ENCODE measurements around the gene PER1.

PER1 gene

DNA sequence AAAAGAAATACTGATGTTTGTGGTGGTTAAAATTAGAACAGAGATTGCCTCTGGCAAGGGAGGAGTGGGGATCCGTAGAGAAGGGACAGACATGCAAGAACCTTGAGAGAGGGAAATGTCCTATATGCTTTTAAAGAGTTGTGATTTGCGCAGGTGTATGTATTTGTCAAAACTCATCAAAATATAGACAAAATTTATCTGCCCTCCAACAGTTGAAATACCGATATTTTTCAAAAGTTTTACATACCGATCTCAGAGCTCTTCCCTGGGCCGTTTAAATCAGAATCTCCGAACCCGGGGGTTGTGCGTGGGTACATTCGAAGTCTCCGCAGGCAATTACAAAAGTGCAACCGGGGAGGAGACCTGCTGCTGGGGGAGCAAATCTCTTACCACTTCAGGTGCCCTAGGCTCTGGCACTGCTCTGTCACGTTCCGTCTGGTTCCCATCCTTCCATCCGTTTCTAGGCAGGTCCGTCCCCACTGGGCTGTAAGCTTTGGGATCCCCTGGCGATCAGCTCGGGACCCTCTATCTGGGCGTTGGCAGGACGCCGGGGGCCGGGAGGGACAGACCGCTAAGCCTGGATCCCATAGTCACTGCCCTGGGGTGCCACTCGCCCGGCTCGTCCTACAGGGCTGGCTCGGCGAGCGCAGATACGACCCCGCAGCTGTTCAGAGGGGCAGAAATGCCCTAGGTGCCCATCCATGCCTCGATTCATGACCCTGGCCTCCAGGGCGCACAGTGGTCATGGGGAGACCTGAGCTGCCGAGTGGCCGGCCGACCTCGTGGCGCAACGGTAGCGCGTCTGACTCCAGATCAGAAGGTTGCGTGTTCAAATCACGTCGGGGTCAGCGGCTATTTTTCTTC, 33.6 kb upstream of the PER1 start:
- POLR2A ChIA-PET = interaction anchor here (0.7 to 3.7 kb wide), 6 partner anchors 9 to 61 kb away, joined by 3 to 29 read pairs (median 5); partner anchors contain the start of genes HES7 and TMEM107
- peak overlapping the region; percentile 85 for H3K4me3 ChIP-seq (ENCODE audit: low read depth, low read length)
- TF ChIP-seq, protein P1, sequence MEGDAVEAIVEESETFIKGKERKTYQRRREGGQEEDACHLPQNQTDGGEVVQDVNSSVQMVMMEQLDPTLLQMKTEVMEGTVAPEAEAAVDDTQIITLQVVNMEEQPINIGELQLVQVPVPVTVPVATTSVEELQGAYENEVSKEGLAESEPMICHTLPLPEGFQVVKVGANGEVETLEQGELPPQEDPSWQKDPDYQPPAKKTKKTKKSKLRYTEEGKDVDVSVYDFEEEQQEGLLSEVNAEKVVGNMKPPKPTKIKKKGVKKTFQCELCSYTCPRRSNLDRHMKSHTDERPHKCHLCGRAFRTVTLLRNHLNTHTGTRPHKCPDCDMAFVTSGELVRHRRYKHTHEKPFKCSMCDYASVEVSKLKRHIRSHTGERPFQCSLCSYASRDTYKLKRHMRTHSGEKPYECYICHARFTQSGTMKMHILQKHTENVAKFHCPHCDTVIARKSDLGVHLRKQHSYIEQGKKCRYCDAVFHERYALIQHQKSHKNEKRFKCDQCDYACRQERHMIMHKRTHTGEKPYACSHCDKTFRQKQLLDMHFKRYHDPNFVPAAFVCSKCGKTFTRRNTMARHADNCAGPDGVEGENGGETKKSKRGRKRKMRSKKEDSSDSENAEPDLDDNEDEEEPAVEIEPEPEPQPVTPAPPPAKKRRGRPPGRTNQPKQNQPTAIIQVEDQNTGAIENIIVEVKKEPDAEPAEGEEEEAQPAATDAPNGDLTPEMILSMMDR (IDR thresholded peaks at IDR 0.05; ENCODE audit: insufficient read depth, low read length, missing control alignments) = no peak
- no peak for DNase-seq (ENCODE audit: low read depth, low spot score)
- CTCF ChIA-PET = interaction anchor here (0.8 to 2.7 kb wide), 7 partner anchors 14 to 126 kb away, joined by 3 to 13 read pairs (median 3); partner anchors contain the start of gene ALOXE3

DNA sequence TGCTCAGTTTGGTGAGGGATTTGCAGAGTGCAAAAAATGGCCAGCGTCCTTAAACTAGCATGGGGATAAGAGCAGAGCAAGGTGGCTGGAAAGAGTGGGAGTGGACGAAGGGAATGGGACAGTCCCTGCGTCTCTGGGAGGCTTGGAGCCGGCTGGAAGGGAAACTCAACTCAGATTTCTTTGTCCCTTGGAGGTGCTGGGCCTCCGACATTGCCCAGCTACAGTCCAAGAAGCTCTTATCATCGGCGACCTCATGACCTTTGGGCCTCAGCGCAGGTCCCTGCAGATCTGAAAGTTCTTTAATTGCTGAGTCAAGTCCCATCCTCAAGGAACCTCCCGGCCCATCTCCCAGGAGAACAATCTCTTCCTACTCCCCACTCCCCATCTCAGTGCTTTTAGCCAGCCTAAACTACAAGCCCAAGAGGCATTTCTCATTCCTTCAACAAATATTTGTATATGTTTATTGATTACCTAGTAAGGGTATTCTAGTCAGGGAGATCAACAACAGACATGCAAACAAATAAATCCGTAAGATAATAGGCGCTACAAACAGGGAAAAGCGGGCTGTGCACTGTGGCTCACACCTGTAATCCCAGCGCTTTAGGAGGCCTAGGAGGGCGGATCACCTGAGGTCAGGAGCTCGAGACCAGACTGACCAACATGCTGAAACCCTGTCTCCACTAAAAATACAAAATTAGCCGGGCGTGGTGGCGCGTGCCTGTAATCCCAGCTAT, 25.0 kb upstream of the PER1 start:
- DNase-seq (ENCODE audit: low read depth, low spot score) = no peak
- ChIA-PET CTCF (interaction anchor here (0.8 to 1.5 kb wide), 3 partner anchors 16 to 123 kb away, joined by 3 to 4 read pairs (median 3); no protein-coding TSS in a partner anchor), POLR2A (interaction anchor here (0.6 to 1.0 kb wide), 2 partner anchors 9 to 25 kb away, joined by 3 read pairs; partner anchors contain the start of gene PER1)
- H3K4me3 ChIP-seq (ENCODE audit: low read depth, low read length) = peak overlapping the region; percentile 76
- TF ChIP-seq, protein P1 (IDR thresholded peaks at IDR 0.05; ENCODE audit: insufficient read depth, low read length, missing control alignments) = no peak

DNA sequence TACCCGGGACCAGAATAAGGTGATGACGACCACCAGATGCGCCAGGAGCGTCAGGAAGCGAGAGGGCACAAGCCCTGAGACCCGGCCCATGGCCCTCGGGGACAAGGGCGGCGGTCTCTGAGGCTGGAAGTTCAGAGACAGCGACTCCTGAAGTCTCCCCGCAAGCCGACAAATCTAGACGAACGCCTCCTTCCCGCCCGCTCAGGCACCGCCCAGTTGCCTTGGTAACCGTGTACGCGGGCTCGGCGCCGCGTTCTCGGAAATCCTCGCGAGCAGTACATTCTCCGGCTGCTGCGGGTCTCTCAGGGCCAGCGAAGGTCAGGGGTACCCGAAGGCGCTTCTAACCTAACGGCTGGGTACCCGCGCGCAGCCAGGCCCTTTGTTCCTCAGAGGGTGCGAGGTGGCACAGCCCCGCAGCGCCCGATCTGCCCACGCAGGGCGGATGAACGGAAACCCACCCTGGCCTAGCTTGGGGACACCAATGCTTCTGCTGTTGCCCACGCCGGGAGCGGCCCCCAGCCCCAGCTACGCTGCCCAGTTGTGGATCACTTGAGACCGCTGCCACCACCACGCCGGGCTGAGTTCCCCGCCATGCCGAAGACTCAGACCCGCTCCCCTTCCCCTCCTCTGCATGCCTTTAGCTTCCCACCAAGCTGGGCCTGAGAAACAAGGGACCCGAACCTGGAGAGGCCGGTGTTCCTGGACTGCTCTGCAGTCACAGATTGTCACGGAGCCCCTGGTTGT, 24.2 kb upstream of the PER1 start, which contains the start of gene TMEM107:
Gene TMEM107 (minus strand): TSS at position 184 of the 744 bp plus-strand sequence. CDS start 94 bp downstream, at position 90.
- DNase-seq (ENCODE audit: low read depth, low spot score) = no peak
- peak within 1 kb of the TSS; percentile 76 for H3K4me3 ChIP-seq (ENCODE audit: low read depth, low read length)

DNA sequence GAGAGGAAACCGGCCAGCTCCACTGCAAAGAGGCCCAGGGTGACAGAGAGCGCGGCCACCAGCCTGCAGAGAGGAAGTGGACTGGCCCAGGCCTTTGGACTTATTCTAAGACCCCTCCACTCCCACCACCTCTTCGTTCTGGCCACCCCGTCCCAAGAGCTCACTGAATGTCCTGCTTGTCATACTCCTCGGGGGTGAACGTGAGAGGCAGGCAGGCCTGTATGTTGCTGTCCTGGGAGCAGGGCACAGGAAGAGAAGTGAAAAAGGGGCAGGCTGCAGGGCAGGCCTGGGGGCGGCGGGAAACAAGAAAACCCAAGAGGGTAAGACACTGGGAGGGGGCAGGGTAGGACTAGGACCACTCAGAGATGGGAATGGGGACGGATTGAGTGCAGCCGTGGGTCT, 23.6 kb upstream of the PER1 start:
- peak overlapping the region; percentile 76 for H3K4me3 ChIP-seq (ENCODE audit: low read depth, low read length)
- ChIA-PET POLR2A (interaction anchor here (0.6 kb wide), 1 partner anchor 258 kb away, joined by 3 read pairs; no protein-coding TSS in a partner anchor), CTCF (interaction anchor here (1.0 to 1.4 kb wide), 2 partner anchors 16 to 38 kb away, joined by 3 read pairs; no protein-coding TSS in a partner anchor)
- DNase-seq (ENCODE audit: low read depth, low spot score) = no peak
- TF ChIP-seq, protein P1 (IDR thresholded peaks at IDR 0.05; ENCODE audit: insufficient read depth, low read length, missing control alignments) = no peak

More for the DNA sequence above, 24.2 kb upstream of the PER1 start, which contains the start of gene TMEM107:
- POLR2A ChIA-PET = interaction anchor here (0.6 to 1.0 kb wide), 3 partner anchors 9 to 258 kb away, joined by 3 read pairs; partner anchors contain the start of gene PER1
- CTCF ChIA-PET = interaction anchor here (0.8 to 1.5 kb wide), 4 partner anchors 15 to 124 kb away, joined by 3 to 4 read pairs (median 3); no protein-coding TSS in a partner anchor
- TF ChIP-seq, protein P1 (IDR thresholded peaks at IDR 0.05; ENCODE audit: insufficient read depth, low read length, missing control alignments) = no peak

DNA sequence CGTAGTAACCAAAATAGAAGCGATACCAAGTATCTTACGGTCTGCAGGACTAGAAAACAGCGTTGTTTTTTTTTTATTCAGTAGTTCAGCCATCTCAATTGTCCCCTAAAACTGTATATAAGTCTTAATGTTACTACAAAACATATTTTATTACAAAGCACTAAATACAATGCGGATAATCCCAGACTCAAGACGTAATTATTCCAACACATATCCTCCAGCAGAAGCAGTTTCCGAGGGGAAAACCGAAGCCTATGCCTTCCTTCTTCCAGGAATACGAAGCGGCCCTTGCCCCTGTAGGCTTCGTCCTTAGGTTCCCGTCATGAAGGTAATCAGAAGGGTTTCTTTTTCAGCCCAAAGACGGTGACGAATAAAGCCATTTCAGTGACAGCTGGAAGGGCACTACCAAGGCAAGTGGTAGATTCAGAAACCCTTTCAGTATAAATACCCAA, 21.7 kb upstream of the PER1 start:
- DNase-seq (ENCODE audit: low read depth, low spot score) = no peak
- peak overlapping the region; percentile 55 for H3K4me3 ChIP-seq (ENCODE audit: low read depth, low read length)
- POLR2A ChIA-PET = interaction anchor here (0.8 to 2.1 kb wide), 18 partner anchors 10 to 486 kb away, joined by 3 to 17 read pairs (median 6); partner anchors contain the start of genes BORCS6, CTC1, HES7 and TP53
- TF ChIP-seq, protein P1 (IDR thresholded peaks at IDR 0.05; ENCODE audit: insufficient read depth, low read length, missing control alignments) = no peak
- CTCF ChIA-PET = no interaction called here

Measured in AG04449 (cell line).